Measurements from ENCODE around the gene TTLL10.

DNA sequence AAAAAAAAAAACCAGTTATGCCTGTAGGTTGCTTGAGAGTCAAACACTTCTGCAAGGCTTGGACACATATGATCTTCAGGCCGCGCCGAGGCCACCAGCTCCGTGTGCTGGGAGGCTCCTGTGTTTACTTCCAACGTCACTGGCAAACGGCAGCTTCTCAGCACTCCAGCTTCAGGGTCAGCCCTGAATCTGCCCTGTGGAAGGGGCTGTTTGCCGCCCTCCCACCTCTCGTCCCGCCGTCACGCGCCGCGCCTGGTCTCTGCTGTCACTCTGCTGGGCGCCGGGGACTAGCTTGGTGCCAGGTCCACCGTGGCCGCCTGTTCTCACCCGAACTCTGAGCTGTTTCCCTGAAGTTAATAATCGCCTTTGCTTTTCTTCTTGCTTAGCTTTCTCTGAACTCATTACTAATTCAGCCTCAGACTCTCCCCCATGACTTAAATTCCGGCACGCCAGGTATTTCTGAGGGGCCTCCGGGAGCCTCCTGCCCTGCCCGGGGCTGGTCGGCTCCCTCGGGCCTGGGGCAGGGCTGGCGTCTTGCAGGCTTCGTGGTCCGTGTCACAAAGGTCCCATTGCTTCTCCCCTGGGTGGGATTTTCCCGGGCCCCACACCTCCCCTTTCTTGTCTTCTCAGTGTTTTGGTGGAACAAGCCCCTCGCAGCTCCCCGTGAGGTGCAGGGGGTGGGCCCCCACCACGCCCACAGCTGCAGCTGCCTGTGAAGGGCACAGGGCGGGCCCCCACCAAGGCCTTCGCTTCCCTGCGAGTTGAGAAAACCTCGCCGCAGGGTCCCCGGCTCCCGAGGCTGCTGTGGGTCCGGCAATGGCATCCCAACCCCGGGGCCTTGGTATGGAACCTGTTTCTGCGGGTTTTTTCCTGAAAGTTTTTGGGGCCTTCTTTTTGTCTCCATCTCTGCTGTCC is 43.2 kb upstream of the TTLL10 start:
- TF ChIP-seq, protein P1, sequence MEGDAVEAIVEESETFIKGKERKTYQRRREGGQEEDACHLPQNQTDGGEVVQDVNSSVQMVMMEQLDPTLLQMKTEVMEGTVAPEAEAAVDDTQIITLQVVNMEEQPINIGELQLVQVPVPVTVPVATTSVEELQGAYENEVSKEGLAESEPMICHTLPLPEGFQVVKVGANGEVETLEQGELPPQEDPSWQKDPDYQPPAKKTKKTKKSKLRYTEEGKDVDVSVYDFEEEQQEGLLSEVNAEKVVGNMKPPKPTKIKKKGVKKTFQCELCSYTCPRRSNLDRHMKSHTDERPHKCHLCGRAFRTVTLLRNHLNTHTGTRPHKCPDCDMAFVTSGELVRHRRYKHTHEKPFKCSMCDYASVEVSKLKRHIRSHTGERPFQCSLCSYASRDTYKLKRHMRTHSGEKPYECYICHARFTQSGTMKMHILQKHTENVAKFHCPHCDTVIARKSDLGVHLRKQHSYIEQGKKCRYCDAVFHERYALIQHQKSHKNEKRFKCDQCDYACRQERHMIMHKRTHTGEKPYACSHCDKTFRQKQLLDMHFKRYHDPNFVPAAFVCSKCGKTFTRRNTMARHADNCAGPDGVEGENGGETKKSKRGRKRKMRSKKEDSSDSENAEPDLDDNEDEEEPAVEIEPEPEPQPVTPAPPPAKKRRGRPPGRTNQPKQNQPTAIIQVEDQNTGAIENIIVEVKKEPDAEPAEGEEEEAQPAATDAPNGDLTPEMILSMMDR (IDR thresholded peaks at IDR 0.05; ENCODE audit: insufficient read depth, low read depth, low read length) = no peak
- no peak for TF ChIP-seq EZH2 (IDR thresholded peaks at IDR 0.05; ENCODE audit: insufficient read depth, low read length)

Data from astrocyte (in vitro differentiated cells and primary cell).